HCT116 (cell line): ENCODE measurements around the gene WWOX. TPM values are rescaled to one million over a fixed set of nuclear protein-coding genes. Genes with fewer than 3 reads are reported as not detected.

ENCODE experiments used
- ATAC-seq: fragments of 200-7000 bp; cut with Tn5 transposase; 2 replicates; pipeline ENCODE4 v1.9.1; 2020; ENCODE audit warnings: mild to moderate bottlenecking, moderate library complexity
- BruUV-seq: library from RNA; stranded (reverse); fragments of 400-500 nt; replicated peaks from 2 replicates; lab custom pipeline; 2021; lab: Mats Ljungman, UMichigan
- CTCF ChIA-PET: fragments of 300-600 bp; sonication (Branson Sonifier 250); formaldehyde crosslinking; loops from one replicate; lab custom pipeline; 2021; ENCODE audit warnings: antibody characterized with exemption; lab: Charles Lee
- POLR2A ChIA-PET: fragments of 300-600, 350-600 bp; sonication (Branson Sonifier 250); formaldehyde crosslinking; loops from one replicate; lab custom pipeline; 2021; ENCODE audit warnings: antibody characterized with exemption; lab: Charles Lee
- RAD21 ChIA-PET, 2 experiments: fragments of 300-600 bp; sonication (Branson Sonifier 250); formaldehyde crosslinking; loops; one replicate each; lab custom pipeline; 2023; ENCODE audit warnings: low total read pairs in 2 of 2; ENCODE audit not compliant: uncharacterized antibody in 2 of 2, unreplicated experiment in 2 of 2, low non-redundant PET in 1 of 2; lab: Charles Lee
- DNase-seq: peaks from one replicate; pipeline ENCODE4 v3.0.0-alpha.2; 2010; ENCODE audit warnings: low read depth, low spot score
- H2AFZ ChIP-seq: fragments of 200-600 bp; shearing (Covaris generic), sonication (generic); 2 replicates; pipeline ENCODE4 v1.6.1; 2017; ENCODE audit warnings: low read depth, mixed run types, mixed read lengths, antibody characterized with exemption, low read length; ENCODE audit not compliant: poor library complexity, severe bottlenecking
- H3K27ac ChIP-seq: 2 replicates; pipeline ENCODE4 v1.5.1; 2012; ENCODE audit warnings: low read depth, low read length
- H3K27me3 ChIP-seq: fragments of 200-600 bp; sonication (generic); 2 replicates; pipeline ENCODE4 v1.6.1; 2016; ENCODE audit warnings: mixed run types, low read length, mixed read lengths; ENCODE audit not compliant: insufficient read depth
- H3K36me3 ChIP-seq, 2 experiments: fragments of 200-500 bp in 1 of 2; fragments of 200-600 bp in 1 of 2; sonication (Bioruptor generic) in 1 of 2; sonication (generic) in 1 of 2; 2 replicates each; pipeline versions ENCODE4 v1.5.1 to v1.6.1; 2014 to 2016; ENCODE audit warnings: low read length in 2 of 2, inconsistent platforms in 1 of 2, mixed read lengths in 1 of 2, mixed run types in 1 of 2; ENCODE audit not compliant: insufficient read depth in 2 of 2, control insufficient read depth in 1 of 2
- H3K4me1 ChIP-seq, 2 experiments: fragments of 200-600 bp in 1 of 2; sonication (generic) in 1 of 2; 2 replicates each; pipeline versions ENCODE4 v1.5.1 to v1.6.1; 2012 to 2017; ENCODE audit warnings: low read length in 2 of 2, inconsistent platforms in 1 of 2, mild to moderate bottlenecking in 1 of 2, mixed read lengths in 1 of 2, mixed run types in 1 of 2, moderate library complexity in 1 of 2; ENCODE audit not compliant: insufficient read depth in 2 of 2, control insufficient read depth in 1 of 2
- H3K4me2 ChIP-seq: fragments of 200-600 bp; sonication (generic); 2 replicates; pipeline ENCODE4 v1.6.1; 2017; ENCODE audit warnings: mixed run types, low read length, mixed read lengths
- H3K4me3 ChIP-seq, 2 experiments: fragments of 200-600 bp in 1 of 2; sonication (generic) in 1 of 2; replicated peaks in 1 of 2; 2 replicates each; pipeline ENCODE4 v1.5.1; 2011 to 2016; ENCODE audit warnings: low read length in 2 of 2, control low read depth in 1 of 2, low read depth in 1 of 2, mild to moderate bottlenecking in 1 of 2, mixed read lengths in 1 of 2, mixed run types in 1 of 2
- H3K79me2 ChIP-seq: fragments of 200-600 bp; sonication (generic); 2 replicates; pipeline ENCODE4 v1.6.1; 2017; ENCODE audit warnings: mild to moderate bottlenecking, mixed run types, low read length, moderate library complexity, mixed read lengths; ENCODE audit not compliant: insufficient read depth
- H3K9ac ChIP-seq: fragments of 200-600 bp; sonication (generic); 2 replicates; pipeline ENCODE4 v1.6.1; 2016; ENCODE audit warnings: low read length, mixed read lengths
- H3K9me2 ChIP-seq: fragments of 200-600 bp; sonication (generic), shearing (Covaris generic); 2 replicates; pipeline ENCODE4 v1.6.1; 2017; ENCODE audit warnings: mixed run types, mild to moderate bottlenecking, moderate library complexity; ENCODE audit not compliant: insufficient read depth
- H3K9me3 ChIP-seq, 2 experiments: fragments of 200-500 bp in 1 of 2; fragments of 200-600 bp in 1 of 2; sonication (Bioruptor generic) in 1 of 2; sonication (generic) in 1 of 2; 2 replicates each; pipeline ENCODE4 v1.6.1; 2014 to 2017; ENCODE audit warnings: low read length in 2 of 2, mixed read lengths in 2 of 2, inconsistent platforms in 1 of 2, low read depth in 1 of 2, mild to moderate bottlenecking in 1 of 2, mixed run types in 1 of 2, moderate library complexity in 1 of 2; ENCODE audit not compliant: control insufficient read depth in 1 of 2, insufficient read depth in 1 of 2
- H4K20me1 ChIP-seq: fragments of 200-600 bp; sonication (generic), shearing (Covaris generic); 2 replicates; pipeline ENCODE4 v1.6.1; 2017; ENCODE audit warnings: mixed run types, mild to moderate bottlenecking, moderate library complexity; ENCODE audit not compliant: insufficient read depth
- ATF3 ChIP-seq: IDR thresholded peaks from 2 replicates; pipeline ENCODE4 v1.6.1; 2012
- CBX3 ChIP-seq: IDR thresholded peaks from 2 replicates; pipeline ENCODE4 v1.6.1; 2012; ENCODE audit warnings: low read depth
- CEBPB ChIP-seq: IDR thresholded peaks from 2 replicates; pipeline ENCODE4 v1.6.1; 2012; ENCODE audit warnings: low read depth
- CTCF ChIP-seq, 3 experiments: fragments of 200-600 bp in 1 of 3; sonication (generic) in 1 of 3; IDR thresholded peaks in 2 of 3; conservative IDR thresholded peaks in 1 of 3; 2 replicates each; pipeline ENCODE4 v1.5.1; 2012 to 2017; ENCODE audit warnings: low read depth in 2 of 3, low read length in 2 of 3, antibody characterized with exemption in 1 of 3, borderline replicate concordance in 1 of 3, control low read depth in 1 of 3, mild to moderate bottlenecking in 1 of 3, mixed read lengths in 1 of 3, mixed run types in 1 of 3, moderate library complexity in 1 of 3; ENCODE audit not compliant: insufficient read depth in 1 of 3
- EGR1 ChIP-seq: IDR thresholded peaks from 2 replicates; pipeline ENCODE4 v1.6.1; 2012; ENCODE audit warnings: low read depth
- ELF1 ChIP-seq: IDR thresholded peaks from 2 replicates; pipeline ENCODE4 v1.6.1; 2012; ENCODE audit warnings: low read depth, borderline replicate concordance
- EZH2 ChIP-seq: fragments of 200-600 bp; sonication (generic); IDR thresholded peaks from 2 replicates; pipeline ENCODE4 v1.6.1; 2017; ENCODE audit warnings: antibody characterized with exemption, mixed run types
- EZH2phosphoT487 ChIP-seq: fragments of 200-600 bp; IDR thresholded peaks from 2 replicates; pipeline ENCODE4 v1.6.1; 2018; ENCODE audit warnings: antibody characterized with exemption, borderline replicate concordance
- JUND ChIP-seq: IDR thresholded peaks from 2 replicates; pipeline ENCODE4 v1.6.1; 2012
- MAX ChIP-seq: IDR thresholded peaks from 2 replicates; pipeline ENCODE4 v1.6.1; 2012
- POLR2A ChIP-seq: IDR thresholded peaks from 2 replicates; pipeline ENCODE4 v1.7.0; 2011; ENCODE audit warnings: borderline replicate concordance; ENCODE audit not compliant: insufficient read depth, insufficient read length; ENCODE audit errors: extremely low read depth
- RAD21 ChIP-seq: IDR thresholded peaks from 2 replicates; pipeline ENCODE4 v1.6.1; 2012; ENCODE audit warnings: low read depth, mild to moderate bottlenecking
- REST ChIP-seq: IDR thresholded peaks from 2 replicates; pipeline ENCODE4 v1.6.1; 2012; ENCODE audit warnings: low read depth
- SIN3A ChIP-seq: IDR thresholded peaks from 2 replicates; pipeline ENCODE4 v1.6.1; 2012; ENCODE audit warnings: low read depth
- SP1 ChIP-seq: IDR thresholded peaks from 2 replicates; pipeline ENCODE4 v1.6.1; 2012; ENCODE audit warnings: low read depth
- SRF ChIP-seq: IDR thresholded peaks from 2 replicates; pipeline ENCODE4 v1.6.1; 2012; ENCODE audit warnings: low read depth
- TCF7L2 ChIP-seq: IDR thresholded peaks from 2 replicates; pipeline ENCODE4 v1.7.0; 2011; ENCODE audit warnings: borderline replicate concordance, inconsistent platforms; ENCODE audit not compliant: insufficient read depth, insufficient read length; ENCODE audit errors: extremely low read depth
- YY1 ChIP-seq: IDR thresholded peaks from 2 replicates; pipeline ENCODE4 v1.6.1; 2011; ENCODE audit warnings: low read length, low read depth, moderate library complexity, mild to moderate bottlenecking; ENCODE audit not compliant: insufficient replicate concordance; ENCODE audit errors: extremely low read depth
- ZBTB33 ChIP-seq: IDR thresholded peaks from 2 replicates; pipeline ENCODE4 v1.6.1; 2011; ENCODE audit warnings: mild to moderate bottlenecking, low read length, moderate library complexity; ENCODE audit not compliant: insufficient replicate concordance; ENCODE audit errors: extremely low read depth
- ZFX ChIP-seq: fragments of 450-650 bp; IDR thresholded peaks from 2 replicates; pipeline ENCODE4 v1.6.1; 2017
- intact Hi-C: fragments of 100-400 bp; cut with micrococcal nuclease; formaldehyde crosslinking; loops from 2 replicates; pipeline ENCODE4 v1.10.0; 2022
- total RNA-seq: library from RNA; stranded (reverse); gene quantifications from one replicate; pipeline ENCODE4 v1.2.1, GENCODE V29; 2021; ENCODE audit not compliant: unreplicated experiment

WWOX gene
- total RNA-seq, 1 experiment from 2014 or later, result 13.7 TPM

- H3K27ac ChIP-seq, result no peak overlapping the region
- ATAC-seq (no peak), DNase-seq (no peak)
- intact Hi-C loops, result no loop called here
- H2AFZ ChIP-seq, result no peak overlapping the region
- H3K27me3 ChIP-seq, result no peaks in the 10 kb centered on the region
- H3K9me3 ChIP-seq, result no peaks in the 10 kb centered on the region
- no peak overlapping the region for H3K4me3 ChIP-seq
- POLR2A ChIA-PET, result no interaction called here
- TF ChIP-seq CBX3, result no peak
- TF ChIP-seq REST, result no peak
- TF ChIP-seq SP1, result no peak
- no peak for TF ChIP-seq EZH2
- TF ChIP-seq CTCF (IDR thresholded peaks at IDR 0.05 in 2 of 3, conservative IDR thresholded peaks at IDR 0.05 in 1 of 3; ENCODE audit: borderline replicate concordance in 1 of 3, insufficient read depth in 1 of 3, low read depth in 2 of 3, low read length in 2 of 3), result no peak
- no peak for TF ChIP-seq ZFX
- TF ChIP-seq ZBTB33, result no peak
- no peak for TF ChIP-seq ELF1
- no peak for TF ChIP-seq POLR2A
- TF ChIP-seq ATF3, result no peak
- no peak for TF ChIP-seq SIN3A
- no peak for TF ChIP-seq RAD21
- TF ChIP-seq YY1, result no peak
- no peak for TF ChIP-seq CEBPB
- TF ChIP-seq TCF7L2, result no peak
- TF ChIP-seq EGR1, result no peak
- no peak for TF ChIP-seq JUND
- no peak for TF ChIP-seq EZH2phosphoT487
- TF ChIP-seq MAX, result no peak
- TF ChIP-seq SRF, result no peak
- BruUV-seq, result no TSS peak
- H4K20me1 ChIP-seq, result no peaks in the 10 kb centered on the region
- CTCF ChIA-PET, result no interaction called here
- no peaks in the 10 kb centered on the region for H3K79me2 ChIP-seq
- H3K36me3 ChIP-seq, result no peaks in the 10 kb centered on the region
- H3K4me1 ChIP-seq, result no peaks in the 10 kb centered on the region
- RAD21 ChIA-PET, result no interaction called here
- H3K9ac ChIP-seq, result no peak overlapping the region
- H3K4me2 ChIP-seq, result no peak overlapping the region
- no peaks in the 10 kb centered on the region for H3K9me2 ChIP-seq
Observed at GRCh38 chr16:78446992-78447563, 347.6 kb downstream of the WWOX start.
